Retinal pigment epithelial cell (primary cell): ENCODE measurements around the gene EPN3.

ENCODE experiments used
- DNase-seq: peaks from one replicate; pipeline ENCODE4 v3.0.0-alpha.2; 2010; ENCODE audit warnings: low read depth
- H3K4me3 ChIP-seq: 2 replicates; pipeline ENCODE4 v1.5.1; 2011; ENCODE audit warnings: mild to moderate bottlenecking, low read length, control low read depth, moderate library complexity
- TF ChIP-seq, protein P1 (sequence below): conservative IDR thresholded peaks from 2 replicates; pipeline ENCODE4 v1.5.1; 2011; ENCODE audit warnings: low read depth, low read length, control low read depth, inconsistent platforms

The EPN3 gene

DNA sequence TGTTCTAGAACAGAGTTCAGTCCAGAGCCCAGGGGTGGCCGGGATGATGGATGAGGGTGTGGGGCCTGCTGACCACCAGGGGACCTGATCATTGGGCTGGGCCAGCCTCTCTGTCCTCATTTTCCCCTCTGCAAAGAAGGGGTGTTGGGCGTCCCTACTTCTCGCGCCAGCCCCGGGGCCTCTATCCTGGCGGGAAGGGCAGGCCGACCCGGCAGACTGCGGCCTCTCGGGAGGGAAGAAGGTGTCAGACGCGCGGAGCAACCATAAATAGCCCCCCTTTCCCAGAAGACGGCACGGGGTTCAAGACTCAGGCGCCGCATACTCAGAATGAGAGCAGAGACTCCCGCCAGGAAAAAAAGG is 26.0 kb downstream of the EPN3 start:
- no peak overlapping the region for H3K4me3 ChIP-seq
- no peak for DNase-seq
- TF ChIP-seq, protein P1, sequence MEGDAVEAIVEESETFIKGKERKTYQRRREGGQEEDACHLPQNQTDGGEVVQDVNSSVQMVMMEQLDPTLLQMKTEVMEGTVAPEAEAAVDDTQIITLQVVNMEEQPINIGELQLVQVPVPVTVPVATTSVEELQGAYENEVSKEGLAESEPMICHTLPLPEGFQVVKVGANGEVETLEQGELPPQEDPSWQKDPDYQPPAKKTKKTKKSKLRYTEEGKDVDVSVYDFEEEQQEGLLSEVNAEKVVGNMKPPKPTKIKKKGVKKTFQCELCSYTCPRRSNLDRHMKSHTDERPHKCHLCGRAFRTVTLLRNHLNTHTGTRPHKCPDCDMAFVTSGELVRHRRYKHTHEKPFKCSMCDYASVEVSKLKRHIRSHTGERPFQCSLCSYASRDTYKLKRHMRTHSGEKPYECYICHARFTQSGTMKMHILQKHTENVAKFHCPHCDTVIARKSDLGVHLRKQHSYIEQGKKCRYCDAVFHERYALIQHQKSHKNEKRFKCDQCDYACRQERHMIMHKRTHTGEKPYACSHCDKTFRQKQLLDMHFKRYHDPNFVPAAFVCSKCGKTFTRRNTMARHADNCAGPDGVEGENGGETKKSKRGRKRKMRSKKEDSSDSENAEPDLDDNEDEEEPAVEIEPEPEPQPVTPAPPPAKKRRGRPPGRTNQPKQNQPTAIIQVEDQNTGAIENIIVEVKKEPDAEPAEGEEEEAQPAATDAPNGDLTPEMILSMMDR = no peak

DNA sequence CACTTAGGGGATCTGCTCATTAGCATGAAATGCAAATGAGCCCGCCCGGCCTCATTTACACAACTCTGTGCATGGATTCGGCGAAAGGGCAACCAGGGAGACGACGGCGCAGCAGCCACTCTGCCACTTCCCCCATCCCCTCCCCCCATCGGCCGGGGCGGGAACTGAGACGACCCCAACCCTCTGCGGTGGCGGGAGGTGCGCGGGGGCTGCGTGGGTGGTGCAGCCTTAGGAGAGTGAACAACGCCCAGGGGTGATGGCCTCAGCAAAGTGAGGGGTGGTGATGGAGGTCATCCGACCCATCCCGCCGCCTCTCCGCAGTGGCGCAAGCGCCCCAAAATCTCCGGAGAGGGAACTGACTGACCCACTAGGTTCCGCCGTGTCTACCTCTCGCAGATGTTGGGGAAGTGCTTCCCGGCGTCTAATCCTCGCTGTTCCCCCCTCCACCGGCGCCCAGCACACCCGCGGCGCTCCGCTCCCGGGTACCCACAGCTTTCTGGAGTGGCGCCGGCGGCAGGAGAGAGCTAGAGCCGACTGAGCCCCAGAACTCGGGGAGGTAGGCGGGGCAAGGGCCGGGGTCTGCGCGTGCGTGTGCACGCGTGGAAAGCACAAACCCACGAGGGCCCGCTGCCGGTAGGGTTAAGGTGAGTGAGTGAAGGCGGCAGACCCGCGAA is 26.5 kb downstream of the EPN3 start:
- TF ChIP-seq, protein P1 = no peak
- no peak overlapping the region for H3K4me3 ChIP-seq
- DNase-seq = no peak

DNA sequence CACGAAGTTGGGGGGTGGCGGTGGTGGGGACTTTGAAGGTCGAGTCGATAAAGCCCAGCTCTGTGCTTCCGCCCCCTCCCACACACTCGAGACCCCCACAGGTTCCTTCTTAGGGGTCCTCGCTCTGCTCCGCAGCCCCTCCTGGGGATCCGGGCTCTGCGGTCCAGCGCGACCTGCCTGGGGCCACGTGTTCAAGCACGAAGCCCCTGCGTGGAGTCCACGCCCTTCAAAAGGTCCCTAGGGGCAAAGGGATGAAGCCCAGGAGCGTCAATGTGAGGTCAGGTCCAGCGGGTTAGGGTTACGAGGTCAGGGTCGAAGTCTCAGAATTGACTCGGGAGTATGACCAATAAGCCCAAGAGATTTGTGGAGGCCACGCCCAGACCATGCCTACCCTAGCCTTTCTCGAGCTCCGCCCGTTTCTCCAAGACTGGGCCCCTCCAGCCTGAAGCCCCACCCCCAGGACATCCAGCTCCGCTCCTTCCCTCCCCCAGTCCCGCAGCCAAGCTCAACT is 27.2 kb downstream of the EPN3 start:
- H3K4me3 ChIP-seq = peak overlapping the region; percentile 30
- DNase-seq = no peak
- TF ChIP-seq, protein P1 = no peak

DNA sequence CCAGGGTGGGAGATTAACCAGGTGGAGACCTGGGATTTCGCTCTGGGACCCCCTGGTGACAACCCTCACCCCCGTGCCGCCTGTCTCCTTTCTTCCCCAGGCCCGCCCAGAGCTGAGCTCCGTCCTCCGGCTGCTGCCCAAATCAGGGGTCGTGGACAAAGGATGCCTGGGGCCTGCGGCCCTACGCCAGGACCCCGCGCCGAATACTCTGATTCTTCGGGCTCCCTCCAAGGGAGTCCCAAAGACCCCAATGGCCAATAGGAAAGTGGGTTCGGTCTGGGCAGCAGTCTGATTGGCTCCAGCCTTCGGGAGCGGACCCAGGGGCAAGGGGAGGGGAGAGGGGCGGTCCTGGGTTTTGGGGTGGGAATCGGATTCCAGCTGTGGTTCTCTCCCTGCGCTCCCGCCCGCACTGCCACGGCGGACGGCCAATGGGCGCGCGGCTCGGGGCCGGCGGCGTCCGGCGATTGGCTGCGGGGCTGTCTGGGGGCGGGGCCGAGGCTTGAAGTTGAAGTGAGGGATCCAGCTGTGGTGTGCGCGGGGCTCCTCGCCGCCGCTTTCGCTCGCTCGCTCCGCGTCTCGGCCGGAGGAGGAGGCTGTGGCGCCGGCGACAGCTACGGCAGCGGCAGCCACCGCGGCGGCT is 27.8 kb downstream of the EPN3 start, which contains the start of gene CACNA1G:
CACNA1G (plus strand) TSS at position 531 of the 640 bp plus-strand sequence. CDS start 745 bp downstream, outside the sequence.
- H3K4me3 ChIP-seq = peak within 1 kb of the TSS; percentile 30
- TF ChIP-seq, protein P1 = no peak
- no peak for DNase-seq

DNA sequence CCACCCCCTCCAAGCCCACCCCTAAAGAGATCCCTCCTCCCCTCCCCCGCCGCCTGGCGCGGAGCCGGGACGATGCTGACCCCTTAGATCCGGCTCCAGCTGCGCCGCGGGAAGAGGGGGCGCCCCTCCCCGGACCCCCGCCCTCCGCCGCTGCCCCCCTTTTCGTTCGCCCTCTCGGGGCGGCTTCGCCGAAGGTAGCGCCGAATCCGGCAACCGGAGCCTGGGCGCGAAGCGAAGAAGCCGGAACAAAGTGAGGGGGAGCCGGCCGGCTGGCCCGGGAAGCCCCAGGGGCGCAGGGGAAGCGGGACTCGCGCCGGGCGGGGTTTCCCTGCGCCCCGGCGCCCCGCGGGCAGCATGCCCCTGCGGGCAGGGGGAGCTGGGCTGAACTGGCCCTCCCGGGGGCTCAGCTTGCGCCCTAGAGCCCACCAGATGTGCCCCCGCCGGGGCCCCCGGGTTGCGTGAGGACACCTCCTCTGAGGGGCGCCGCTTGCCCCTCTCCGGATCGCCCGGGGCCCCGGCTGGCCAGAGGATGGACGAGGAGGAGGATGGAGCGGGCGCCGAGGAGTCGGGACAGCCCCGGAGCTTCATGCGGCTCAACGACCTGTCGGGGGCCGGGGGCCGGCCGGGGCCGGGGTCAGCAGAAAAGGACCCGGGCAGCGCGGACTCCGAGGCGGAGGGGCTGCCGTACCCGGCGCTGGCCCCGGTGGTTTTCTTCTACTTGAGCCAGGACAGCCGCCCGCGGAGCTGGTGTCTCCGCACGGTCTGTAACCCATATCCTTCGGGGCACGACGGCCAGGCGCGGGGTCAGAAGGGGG is 28.6 kb downstream of the EPN3 start:
- DNase-seq = no peak
- H3K4me3 ChIP-seq = no peak overlapping the region
- TF ChIP-seq, protein P1 = no peak

DNA sequence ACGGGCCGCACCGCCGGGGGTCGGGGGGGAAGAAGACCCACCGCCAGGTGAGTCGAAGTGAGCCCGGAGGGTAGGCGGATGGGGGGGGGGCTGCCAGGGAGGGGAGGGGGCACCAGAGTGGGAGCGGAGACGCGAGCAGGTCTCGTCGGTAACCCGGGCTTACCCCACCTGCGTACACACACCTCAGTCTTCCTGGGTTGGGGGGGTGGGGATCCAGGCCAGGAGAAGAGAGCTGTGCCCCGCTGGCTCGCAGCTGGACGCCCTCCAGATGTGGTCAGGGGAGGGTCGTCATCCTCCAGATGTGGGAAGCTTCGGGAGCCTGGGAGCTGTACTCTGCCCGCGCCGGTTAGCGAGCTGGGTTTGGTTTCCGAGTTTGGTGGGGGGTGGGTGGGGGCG is 29.2 kb downstream of the EPN3 start:
- TF ChIP-seq, protein P1 = no peak
- H3K4me3 ChIP-seq = no peak overlapping the region
- no peak for DNase-seq
